Liver (tissue), 9 donors: ENCODE measurements around the gene CHAT. TPM values are rescaled to one million over a fixed set of nuclear protein-coding genes. Genes with fewer than 3 reads are reported as not detected.

Experiments
- DNase-seq: peaks from one replicate; pipeline ENCODE4 v3.0.0-alpha.2; 2017; ENCODE audit warnings: low spot score
- H3K27ac ChIP-seq, 2 donors: one replicate each; pipeline ENCODE4 v1.7.0; 2013; ENCODE audit warnings: inconsistent platforms in 2 of 2, low read length in 2 of 2, control low read depth in 1 of 2, low read depth in 1 of 2, mild to moderate bottlenecking in 1 of 2
- H3K27me3 ChIP-seq, 4 donors: one replicate each; pipeline versions ENCODE4 v1.6.1 to v1.7.0; 2013; ENCODE audit warnings: low read length in 3 of 4, inconsistent platforms in 1 of 4, mild to moderate bottlenecking in 1 of 4, moderate library complexity in 1 of 4; ENCODE audit not compliant: control insufficient read depth in 4 of 4, insufficient read depth in 4 of 4
- H3K36me3 ChIP-seq, 4 donors: one replicate each; pipeline versions ENCODE4 v1.6.1 to v1.7.0; 2013; ENCODE audit warnings: low read length in 3 of 4, mild to moderate bottlenecking in 3 of 4, low read depth in 1 of 4, moderate library complexity in 1 of 4; ENCODE audit not compliant: control insufficient read depth in 4 of 4, insufficient read depth in 3 of 4
- H3K4me1 ChIP-seq, 4 donors: one replicate each; pipeline versions ENCODE4 v1.6.1 to v1.7.0; 2013; ENCODE audit warnings: low read length in 3 of 4, mild to moderate bottlenecking in 3 of 4, moderate library complexity in 1 of 4; ENCODE audit not compliant: control insufficient read depth in 4 of 4, insufficient read depth in 4 of 4
- H3K4me3 ChIP-seq, 3 donors: one replicate each; pipeline versions ENCODE4 v1.6.1 to v1.7.0; 2013; ENCODE audit warnings: low read length in 3 of 3, control low read depth in 1 of 3, low read depth in 1 of 3, mild to moderate bottlenecking in 1 of 3
- H3K9ac ChIP-seq, 2 donors: one replicate each; pipeline ENCODE4 v1.7.0; 2013; ENCODE audit warnings: low read length in 2 of 2, mild to moderate bottlenecking in 2 of 2, moderate library complexity in 2 of 2, control low read depth in 1 of 2, low read depth in 1 of 2
- H3K9me3 ChIP-seq, 4 donors: one replicate each; pipeline versions ENCODE4 v1.6.1 to v1.7.0; 2013; ENCODE audit warnings: low read length in 3 of 4; ENCODE audit not compliant: control insufficient read depth in 4 of 4
- ATF3 ChIP-seq: IDR thresholded peaks from 2 replicates; pipeline ENCODE4 v1.6.1; 2016; ENCODE audit warnings: antibody characterized with exemption
- CTCF ChIP-seq: fragments of 150-350 bp; IDR thresholded peaks from 2 replicates; pipeline ENCODE4 v1.5.1; 2017; ENCODE audit warnings: improper control_type of control experiment, low read depth, low read length; ENCODE audit not compliant: missing input control
- EGR1 ChIP-seq, 2 donors: IDR thresholded peaks; 2 replicates each; pipeline ENCODE4 v1.6.1; 2016 to 2018; ENCODE audit warnings: antibody characterized with exemption in 2 of 2, low read depth in 2 of 2
- FOXA1 ChIP-seq: IDR thresholded peaks from 2 replicates; pipeline ENCODE4 v1.6.1; 2016; ENCODE audit warnings: antibody characterized with exemption
- FOXA2 ChIP-seq: IDR thresholded peaks from 2 replicates; pipeline ENCODE4 v1.6.1; 2016; ENCODE audit warnings: antibody characterized with exemption
- GABPA ChIP-seq, 2 donors: IDR thresholded peaks in 1 of 2; conservative IDR thresholded peaks in 1 of 2; 2 replicates each; pipeline ENCODE4 v1.6.1; 2016; ENCODE audit warnings: antibody characterized with exemption in 2 of 2, mild to moderate bottlenecking in 1 of 2, moderate library complexity in 1 of 2
- HNF4A ChIP-seq, 2 donors: conservative IDR thresholded peaks; 2 replicates each; pipeline ENCODE4 v1.6.1; 2016; ENCODE audit warnings: antibody characterized with exemption in 2 of 2, mild to moderate bottlenecking in 2 of 2
- HNF4G ChIP-seq: IDR thresholded peaks from 2 replicates; pipeline ENCODE4 v1.6.1; 2016; ENCODE audit warnings: antibody characterized with exemption
- NR2F2 ChIP-seq: IDR thresholded peaks from 2 replicates; pipeline ENCODE4 v1.6.1; 2016; ENCODE audit warnings: antibody characterized with exemption
- RAD21 ChIP-seq, 2 donors: IDR thresholded peaks; 2 replicates each; pipeline ENCODE4 v1.6.1; 2016; ENCODE audit warnings: antibody characterized with exemption in 2 of 2, mild to moderate bottlenecking in 2 of 2
- RXRA ChIP-seq, 2 donors: IDR thresholded peaks; 2 replicates each; pipeline ENCODE4 v1.6.1; 2017 to 2018; ENCODE audit warnings: antibody characterized with exemption in 2 of 2, mild to moderate bottlenecking in 1 of 2
- SP1 ChIP-seq: IDR thresholded peaks from 2 replicates; pipeline ENCODE4 v1.6.1; 2018; ENCODE audit warnings: antibody characterized with exemption, mild to moderate bottlenecking
- TAF1 ChIP-seq: conservative IDR thresholded peaks from 2 replicates; pipeline ENCODE4 v1.6.1; 2016; ENCODE audit warnings: antibody characterized with exemption, mild to moderate bottlenecking
- YY1 ChIP-seq: IDR thresholded peaks from 2 replicates; pipeline ENCODE4 v1.6.1; 2016; ENCODE audit warnings: antibody characterized with exemption, mild to moderate bottlenecking
- WGBS: extraction: QIAGEN DNeasy Blood & Tissue Kit; methylation state at CpG from one replicate; pipeline ENCODE4 v1.1.7; 2013; 5-methylcytosine and 5-hydroxymethylcytosine counted together
- polyA plus RNA-seq, 2 donors: library from polyadenylated mRNA; stranded (reverse) in 1 of 2; unstranded in 1 of 2; fragments of 200-250 nt in 1 of 2; fragments of >200 nt in 1 of 2; fragmentation: Nextera tagmentation in 1 of 2; extraction: Ambion mirVana in 1 of 2; gene quantifications; one replicate each; pipeline versions ENCODE4 v1.2.1 to v1.2.3, GENCODE V29; 2013 to 2015
- total RNA-seq, 2 donors: library from RNA; depleted of rRNA; stranded (reverse); fragments of >200 nt; gene quantifications; one replicate each; pipeline ENCODE4 v1.2.3, GENCODE V29; 2014
- TF ChIP-seq, protein P1 (sequence below): IDR thresholded peaks from 2 replicates; pipeline ENCODE4 v1.6.1; 2016; ENCODE audit warnings: antibody characterized with exemption
- TF ChIP-seq, protein P2 (sequence below): IDR thresholded peaks from 2 replicates; pipeline ENCODE4 v1.6.1; 2016; ENCODE audit warnings: antibody characterized with exemption
- TF ChIP-seq, protein P3 (sequence below): IDR thresholded peaks from 2 replicates; pipeline ENCODE4 v1.6.1; 2016; ENCODE audit warnings: antibody characterized with exemption, mild to moderate bottlenecking
- donor health status: healthy.
- donor health status: healthy.
- donor health status: healthy.
- donor health status: healthy.
- donor health status: healthy.

The CHAT gene
- total RNA-seq (not detected), polyA plus RNA-seq (not detected)

DNA sequence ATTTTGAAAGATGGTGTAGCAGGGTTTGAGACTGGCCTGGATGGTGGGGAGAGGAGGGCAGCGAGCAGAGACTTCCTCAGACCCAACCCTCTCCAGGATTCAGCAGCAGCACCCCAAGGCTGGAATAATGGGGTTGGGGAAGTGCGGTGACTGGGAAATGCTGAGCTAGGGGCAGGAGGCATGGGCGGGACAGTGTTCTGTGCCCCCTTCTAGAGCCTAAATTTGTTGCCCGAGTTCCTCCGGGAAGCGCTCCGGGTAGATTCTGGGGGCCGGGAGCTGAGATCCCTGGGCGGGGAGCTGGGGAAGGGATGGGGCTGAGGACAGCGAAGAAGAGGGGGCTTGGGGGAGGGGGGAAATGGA lies at the start of gene CHAT:
CHAT (plus strand) TSS at position 156 of the 360 bp plus-strand sequence; CDS start at position 309, 153 bp downstream.
- WGBS, result 5% methylated on average over 10 of the region's 10 CpGs
- Histone ChIP-seq H3K9me3 (no peaks in the 10 kb centered on the region), H3K4me1 (peaks cover 3 to 14% (median 7%) of the 10 kb centered on the region in 4 donors), H3K4me3 (no peak within 1 kb of the TSS), H3K36me3 (no peaks in the 10 kb centered on the region), H3K27me3 (peaks cover 8 to 22% (median 13%) of the 10 kb centered on the region in 4 donors), H3K9ac (no peak within 1 kb of the TSS), H3K27ac (no peak within 1 kb of the TSS)
- TF ChIP-seq FOXA1 (no peak), TAF1 (no peak), EGR1 (IDR thresholded peaks at IDR 0.05; ENCODE audit: low read depth in 2 of 2) (no peak)
- no peak for DNase-seq

GRCh38 chr10:49564461-49565009 lies 49.3 kb upstream of the CHAT start:
- TF ChIP-seq, protein P1, sequence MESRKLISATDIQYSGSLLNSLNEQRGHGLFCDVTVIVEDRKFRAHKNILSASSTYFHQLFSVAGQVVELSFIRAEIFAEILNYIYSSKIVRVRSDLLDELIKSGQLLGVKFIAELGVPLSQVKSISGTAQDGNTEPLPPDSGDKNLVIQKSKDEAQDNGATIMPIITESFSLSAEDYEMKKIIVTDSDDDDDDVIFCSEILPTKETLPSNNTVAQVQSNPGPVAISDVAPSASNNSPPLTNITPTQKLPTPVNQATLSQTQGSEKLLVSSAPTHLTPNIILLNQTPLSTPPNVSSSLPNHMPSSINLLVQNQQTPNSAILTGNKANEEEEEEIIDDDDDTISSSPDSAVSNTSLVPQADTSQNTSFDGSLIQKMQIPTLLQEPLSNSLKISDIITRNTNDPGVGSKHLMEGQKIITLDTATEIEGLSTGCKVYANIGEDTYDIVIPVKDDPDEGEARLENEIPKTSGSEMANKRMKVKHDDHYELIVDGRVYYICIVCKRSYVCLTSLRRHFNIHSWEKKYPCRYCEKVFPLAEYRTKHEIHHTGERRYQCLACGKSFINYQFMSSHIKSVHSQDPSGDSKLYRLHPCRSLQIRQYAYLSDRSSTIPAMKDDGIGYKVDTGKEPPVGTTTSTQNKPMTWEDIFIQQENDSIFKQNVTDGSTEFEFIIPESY, result no peak
- TF ChIP-seq FOXA2 (no peak), RAD21 (IDR thresholded peaks at IDR 0.05) (no peak), ATF3 (no peak), TAF1 (no peak), HNF4A (conservative IDR thresholded peaks at IDR 0.05) (no peak), FOXA1 (no peak), YY1 (no peak), GABPA (IDR thresholded peaks at IDR 0.05 in 1 of 2, conservative IDR thresholded peaks at IDR 0.05 in 1 of 2) (no peak), CTCF (no peak), HNF4G (no peak), SP1 (no peak), EGR1 (IDR thresholded peaks at IDR 0.05; ENCODE audit: low read depth in 2 of 2) (no peak), NR2F2 (no peak), RXRA (IDR thresholded peaks at IDR 0.05) (no peak)
- TF ChIP-seq, protein P2, sequence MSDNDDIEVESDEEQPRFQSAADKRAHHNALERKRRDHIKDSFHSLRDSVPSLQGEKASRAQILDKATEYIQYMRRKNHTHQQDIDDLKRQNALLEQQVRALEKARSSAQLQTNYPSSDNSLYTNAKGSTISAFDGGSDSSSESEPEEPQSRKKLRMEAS, result no peak
- TF ChIP-seq, protein P3, sequence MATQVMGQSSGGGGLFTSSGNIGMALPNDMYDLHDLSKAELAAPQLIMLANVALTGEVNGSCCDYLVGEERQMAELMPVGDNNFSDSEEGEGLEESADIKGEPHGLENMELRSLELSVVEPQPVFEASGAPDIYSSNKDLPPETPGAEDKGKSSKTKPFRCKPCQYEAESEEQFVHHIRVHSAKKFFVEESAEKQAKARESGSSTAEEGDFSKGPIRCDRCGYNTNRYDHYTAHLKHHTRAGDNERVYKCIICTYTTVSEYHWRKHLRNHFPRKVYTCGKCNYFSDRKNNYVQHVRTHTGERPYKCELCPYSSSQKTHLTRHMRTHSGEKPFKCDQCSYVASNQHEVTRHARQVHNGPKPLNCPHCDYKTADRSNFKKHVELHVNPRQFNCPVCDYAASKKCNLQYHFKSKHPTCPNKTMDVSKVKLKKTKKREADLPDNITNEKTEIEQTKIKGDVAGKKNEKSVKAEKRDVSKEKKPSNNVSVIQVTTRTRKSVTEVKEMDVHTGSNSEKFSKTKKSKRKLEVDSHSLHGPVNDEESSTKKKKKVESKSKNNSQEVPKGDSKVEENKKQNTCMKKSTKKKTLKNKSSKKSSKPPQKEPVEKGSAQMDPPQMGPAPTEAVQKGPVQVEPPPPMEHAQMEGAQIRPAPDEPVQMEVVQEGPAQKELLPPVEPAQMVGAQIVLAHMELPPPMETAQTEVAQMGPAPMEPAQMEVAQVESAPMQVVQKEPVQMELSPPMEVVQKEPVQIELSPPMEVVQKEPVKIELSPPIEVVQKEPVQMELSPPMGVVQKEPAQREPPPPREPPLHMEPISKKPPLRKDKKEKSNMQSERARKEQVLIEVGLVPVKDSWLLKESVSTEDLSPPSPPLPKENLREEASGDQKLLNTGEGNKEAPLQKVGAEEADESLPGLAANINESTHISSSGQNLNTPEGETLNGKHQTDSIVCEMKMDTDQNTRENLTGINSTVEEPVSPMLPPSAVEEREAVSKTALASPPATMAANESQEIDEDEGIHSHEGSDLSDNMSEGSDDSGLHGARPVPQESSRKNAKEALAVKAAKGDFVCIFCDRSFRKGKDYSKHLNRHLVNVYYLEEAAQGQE, result no peak
- Histone ChIP-seq H3K36me3 (no peaks in the 10 kb centered on the region), H3K27ac (no peak overlapping the region), H3K4me1 (no peaks in the 10 kb centered on the region), H3K27me3 (peaks cover 0 to 8% (median 3%) of the 10 kb centered on the region in 4 donors), H3K4me3 (no peak overlapping the region), H3K9me3 (peaks cover 0 to 8% (median 4%) of the 10 kb centered on the region in 4 donors), H3K9ac (no peak overlapping the region)
- no peak for DNase-seq
- WGBS, result 82% methylated on average over 4 of the region's 4 CpGs
